Lower leg skin (tissue), 4 donors: ENCODE data around the gene MFNG. TPM values are rescaled to one million over a fixed set of nuclear protein-coding genes. Genes with fewer than 3 reads are reported as not detected.

ENCODE experiments used
- DNase-seq, 2 donors: peaks; one replicate each; pipeline ENCODE4 v3.0.0-alpha.2; 2019; ENCODE audit warnings: low spot score in 2 of 2
- H3K4me3 ChIP-seq: fragments of 200-600 bp; sonication (generic); 2 replicates; pipeline ENCODE4 v1.5.1; 2017; ENCODE audit warnings: mild to moderate bottlenecking, low read depth; ENCODE audit not compliant: poor library complexity, severe bottlenecking
- POLR2A ChIP-seq, 2 donors: fragments of 450-650 bp; IDR thresholded peaks; one replicate each; pipeline ENCODE4 v1.6.1; 2016 to 2017; ENCODE audit warnings: antibody characterized with exemption in 2 of 2, mild to moderate bottlenecking in 1 of 2, moderate library complexity in 1 of 2
- WGBS, 2 donors: methylation state at CpG; one replicate each; pipeline ENCODE4 v1.1.5; 2018; 5-methylcytosine and 5-hydroxymethylcytosine counted together
- intact Hi-C: fragments of 100-400 bp; cut with DNase I; formaldehyde crosslinking; loops from one replicate; pipeline ENCODE4 v1.15.0; 2023; ENCODE audit warnings: low total_unique reads
- total RNA-seq, 4 donors: library from RNA; depleted of rRNA; stranded (reverse); fragments of >200 nt; gene quantifications; one replicate each; pipeline ENCODE4 v1.1.0, GENCODE V29; 2016
- TF ChIP-seq, protein P1 (sequence below), 3 donors: fragments of 450-650 bp; IDR thresholded peaks; one replicate each; pipeline ENCODE4 v1.5.1; 2016; ENCODE audit warnings: antibody characterized with exemption in 3 of 3, mild to moderate bottlenecking in 3 of 3, moderate library complexity in 2 of 3

The MFNG gene
- total RNA-seq, 4 donors from 2014 or later, result 5.7 to 13.0 (median 6.3) TPM

DNA sequence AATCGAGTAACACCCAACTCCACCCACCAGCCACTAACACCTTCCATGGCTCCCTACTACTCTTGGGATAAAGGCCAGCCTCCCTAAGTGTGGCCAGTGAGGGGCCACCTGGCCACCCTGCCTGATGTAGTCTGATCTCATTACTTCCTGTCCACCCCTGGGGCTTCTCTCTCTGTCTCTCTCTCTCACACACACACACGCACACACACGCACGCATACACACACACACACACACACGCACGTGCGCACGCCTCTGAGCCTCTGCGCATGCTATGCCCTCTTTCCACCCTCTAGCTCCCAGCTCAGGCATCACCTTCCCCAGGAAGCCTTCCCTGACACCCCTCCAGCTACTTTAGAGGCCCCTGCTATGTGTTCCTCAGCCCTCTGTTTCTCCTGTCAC, 3.9 kb downstream of the MFNG start:
- H3K4me3 ChIP-seq, result no peak overlapping the region
- intact Hi-C loops, result no loop called here
- no peak for DNase-seq
- WGBS, 2 donors, result 75 to 77% methylated on average over 9 of the region's 9 CpGs
- TF ChIP-seq, protein P1, sequence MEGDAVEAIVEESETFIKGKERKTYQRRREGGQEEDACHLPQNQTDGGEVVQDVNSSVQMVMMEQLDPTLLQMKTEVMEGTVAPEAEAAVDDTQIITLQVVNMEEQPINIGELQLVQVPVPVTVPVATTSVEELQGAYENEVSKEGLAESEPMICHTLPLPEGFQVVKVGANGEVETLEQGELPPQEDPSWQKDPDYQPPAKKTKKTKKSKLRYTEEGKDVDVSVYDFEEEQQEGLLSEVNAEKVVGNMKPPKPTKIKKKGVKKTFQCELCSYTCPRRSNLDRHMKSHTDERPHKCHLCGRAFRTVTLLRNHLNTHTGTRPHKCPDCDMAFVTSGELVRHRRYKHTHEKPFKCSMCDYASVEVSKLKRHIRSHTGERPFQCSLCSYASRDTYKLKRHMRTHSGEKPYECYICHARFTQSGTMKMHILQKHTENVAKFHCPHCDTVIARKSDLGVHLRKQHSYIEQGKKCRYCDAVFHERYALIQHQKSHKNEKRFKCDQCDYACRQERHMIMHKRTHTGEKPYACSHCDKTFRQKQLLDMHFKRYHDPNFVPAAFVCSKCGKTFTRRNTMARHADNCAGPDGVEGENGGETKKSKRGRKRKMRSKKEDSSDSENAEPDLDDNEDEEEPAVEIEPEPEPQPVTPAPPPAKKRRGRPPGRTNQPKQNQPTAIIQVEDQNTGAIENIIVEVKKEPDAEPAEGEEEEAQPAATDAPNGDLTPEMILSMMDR (IDR thresholded peaks at IDR 0.05), result no peak
- TF ChIP-seq POLR2A (IDR thresholded peaks at IDR 0.05), result no peak

GRCh38 chr22:37481347-37481907, 4.8 kb downstream of the MFNG start:
- TF ChIP-seq, protein P1 (IDR thresholded peaks at IDR 0.05), result no peak
- TF ChIP-seq POLR2A (IDR thresholded peaks at IDR 0.05), result no peak
- WGBS, 2 donors, result 69 to 81% methylated on average over 12 of the region's 12 CpGs
- intact Hi-C loops, result no loop called here
- no peak for DNase-seq
- no peak overlapping the region for H3K4me3 ChIP-seq

DNA sequence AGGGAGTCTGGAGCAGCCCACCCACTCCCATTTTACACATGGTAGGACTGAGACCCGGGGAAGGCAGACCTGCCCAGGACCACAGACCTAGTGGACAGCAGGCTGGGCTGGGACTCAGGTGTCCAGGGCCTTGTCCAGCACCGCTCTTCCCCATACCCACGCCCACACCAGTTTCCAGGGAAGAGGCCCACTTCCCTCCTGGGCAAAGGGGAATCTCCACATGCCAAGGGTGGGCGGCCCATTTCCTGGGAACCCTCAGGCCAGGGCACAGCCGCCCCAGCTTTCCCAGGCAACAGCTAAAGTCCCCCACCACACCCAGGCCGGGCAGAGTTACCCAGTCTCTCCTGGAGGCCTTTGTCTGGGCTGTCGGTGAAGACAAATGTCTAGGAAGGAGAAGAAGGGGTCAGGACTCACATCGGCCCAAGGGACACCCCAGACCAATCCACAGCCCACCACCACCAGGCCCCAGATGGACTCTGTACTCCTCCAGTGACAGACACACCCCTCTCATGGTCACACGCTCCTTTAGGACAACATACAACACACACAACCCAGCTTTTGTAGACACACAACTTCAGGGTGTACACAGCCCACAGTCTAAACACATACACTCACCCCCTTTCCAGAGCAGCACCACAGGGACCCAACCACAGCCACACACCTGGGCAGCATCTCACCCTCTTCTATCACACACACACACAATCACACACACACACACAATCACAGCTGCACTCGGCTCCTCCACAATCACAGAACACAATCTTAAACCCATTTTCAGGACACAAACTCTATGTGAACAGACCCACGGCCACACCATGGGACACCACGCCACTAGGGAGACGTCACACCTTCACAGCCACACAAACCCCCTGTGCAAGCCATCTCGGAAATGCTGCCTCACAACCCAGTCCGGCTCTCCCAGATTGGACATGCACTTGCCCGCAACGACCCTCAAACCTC, 5.5 kb downstream of the MFNG start:
- intact Hi-C loops, result no loop called here
- WGBS, 2 donors, result 76 to 83% methylated on average over 15 to 17 of the region's 17 CpGs
- TF ChIP-seq, protein P1 (IDR thresholded peaks at IDR 0.05), result no peak
- TF ChIP-seq POLR2A (IDR thresholded peaks at IDR 0.05), result no peak
- no peak overlapping the region for H3K4me3 ChIP-seq
- DNase-seq, result no peak

- intact Hi-C loops, result no loop called here
- no peak overlapping the region for H3K4me3 ChIP-seq
- TF ChIP-seq POLR2A (IDR thresholded peaks at IDR 0.05), result no peak
- TF ChIP-seq, protein P1 (IDR thresholded peaks at IDR 0.05), result no peak
- 80 to 83% methylated on average over 13 of the region's 15 CpGs for WGBS, 2 donors
- no peak for DNase-seq
Measured at GRCh38 chr22:37479196-37479595, 7.0 kb downstream of the MFNG start.

DNA sequence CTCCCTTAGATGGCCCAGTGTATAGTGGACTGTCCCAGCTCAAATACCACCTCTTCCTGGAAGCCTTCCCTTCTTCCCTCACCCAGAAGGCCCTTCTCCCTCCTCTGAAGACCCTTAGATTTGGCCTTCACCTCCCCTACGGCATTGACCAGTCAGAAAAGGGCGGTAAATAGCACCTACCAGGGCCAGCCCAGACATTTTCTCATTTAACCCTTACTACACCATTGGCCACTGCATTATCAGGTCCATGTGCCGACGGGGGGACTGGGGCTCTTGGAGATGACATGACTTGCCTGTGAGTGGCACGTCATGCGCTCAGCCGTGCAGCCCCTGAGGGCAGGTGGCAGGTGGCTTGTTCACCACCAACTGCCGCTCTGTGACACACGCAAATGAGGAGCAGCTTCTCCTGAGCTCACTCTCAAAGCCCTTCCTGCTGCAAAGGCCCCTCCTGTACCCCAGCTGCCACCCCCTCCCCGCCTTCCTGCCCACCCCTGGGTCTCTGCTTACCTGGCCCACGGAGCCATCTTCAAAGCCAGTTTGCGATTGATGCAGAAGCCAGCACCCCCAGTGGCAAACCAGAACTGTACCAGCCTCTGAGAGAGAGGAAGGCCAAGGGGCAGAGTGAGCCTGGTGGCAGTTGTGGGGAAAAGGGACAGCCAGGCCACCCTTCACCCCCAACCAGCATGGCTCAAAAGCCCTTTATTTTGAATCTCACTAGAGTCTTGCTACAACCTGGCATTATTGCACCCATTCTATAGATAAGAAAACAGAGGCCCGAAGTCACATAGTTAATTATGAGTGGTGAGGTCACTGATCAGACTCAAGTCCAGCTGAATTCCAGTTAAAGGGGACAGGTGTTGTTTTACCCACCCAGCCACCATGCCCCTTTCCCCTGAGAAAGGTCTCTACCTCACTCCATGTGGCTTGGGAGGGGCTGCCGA, 9.5 kb downstream of the MFNG start:
- TF ChIP-seq, protein P1 (IDR thresholded peaks at IDR 0.05), result no peak
- TF ChIP-seq POLR2A (IDR thresholded peaks at IDR 0.05), result no peak
- DNase-seq, result no peak
- 60 to 62% methylated on average over 14 of the region's 14 CpGs for WGBS, 2 donors
- intact Hi-C loops, result no loop called here
- H3K4me3 ChIP-seq, result no peak overlapping the region
